ENCODE results near the gene COMMD6. TPM values are rescaled to one million over a fixed set of nuclear protein-coding genes. Genes with fewer than 3 reads are reported as not detected.

The COMMD6 gene
- total RNA-seq, 3 donors from 2014 or later (not counting 1 experiment from before 2014, with no cell fraction given): 111 to 149 (median 118) TPM

GRCh38 chr13:75558145-75558840, 20.7 kb upstream of the COMMD6 start:
- Mint-ChIP-seq H3K27me3 (ENCODE audit: low read depth in 2 of 2) (no peaks in the 10 kb centered on the region), H3K27ac (peak overlapping the region; percentile 14 to 44), H3K9me3 (no peaks in the 10 kb centered on the region), H3K4me3 (no peak overlapping the region), H3K4me1 (peaks cover 25 to 31% of the 10 kb centered on the region in 2 donors), H3K36me3 (no peaks in the 10 kb centered on the region)
- WGBS (ENCODE audit: insufficient coverage): no CpG with 5 or more reads among the region's 2 CpGs
- Histone ChIP-seq H3K4me1 (ENCODE audit: control insufficient read depth, insufficient read depth, low read length) (no peaks in the 10 kb centered on the region), H3K9me3 (ENCODE audit: control insufficient read depth, insufficient read depth, low read length) (no peaks in the 10 kb centered on the region), H3K36me3 (ENCODE audit: control insufficient read depth, insufficient read depth, low read length) (peaks cover 29% of the 10 kb centered on the region), H3K4me3 (ENCODE audit: low read length) (no peak overlapping the region), H3K27ac (ENCODE audit: low read length) (no peak overlapping the region), H3K27me3 (ENCODE audit: control insufficient read depth, insufficient read depth, low read length) (no peaks in the 10 kb centered on the region)
- DNase-seq: no peak
- no peak for TF ChIP-seq CTCF (IDR thresholded peaks at IDR 0.05)
- ATAC-seq: no peak
- intact Hi-C loops (cut with micrococcal nuclease): no loop called here

GRCh38 chr13:75556961-75557360, 19.3 kb upstream of the COMMD6 start:
- Histone ChIP-seq H3K9me3 (ENCODE audit: control insufficient read depth, insufficient read depth, low read length) (no peaks in the 10 kb centered on the region), H3K27me3 (ENCODE audit: control insufficient read depth, insufficient read depth, low read length) (no peaks in the 10 kb centered on the region), H3K4me1 (ENCODE audit: control insufficient read depth, insufficient read depth, low read length) (no peaks in the 10 kb centered on the region), H3K4me3 (ENCODE audit: low read length) (no peak overlapping the region), H3K36me3 (ENCODE audit: control insufficient read depth, insufficient read depth, low read length) (peaks cover 21% of the 10 kb centered on the region), H3K27ac (ENCODE audit: low read length) (no peak overlapping the region)
- ATAC-seq: no peak
- no peaks in the 10 kb centered on the region for H3K36me3 Mint-ChIP-seq
- no peak overlapping the region for H3K4me3 Mint-ChIP-seq
- H3K4me1 Mint-ChIP-seq: peaks cover 32 to 39% of the 10 kb centered on the region in 2 donors
- WGBS (ENCODE audit: insufficient coverage): 100% methylated on average over 2 of the region's 2 CpGs
- H3K27ac Mint-ChIP-seq: no peak overlapping the region
- H3K27me3 Mint-ChIP-seq (ENCODE audit: low read depth in 2 of 2): no peaks in the 10 kb centered on the region
- no peak for TF ChIP-seq CTCF (IDR thresholded peaks at IDR 0.05)
- DNase-seq: no peak
- intact Hi-C loops (cut with micrococcal nuclease): no loop called here
- no peaks in the 10 kb centered on the region for H3K9me3 Mint-ChIP-seq

- TF ChIP-seq CTCF (IDR thresholded peaks at IDR 0.05): no peak
- no CpG with 5 or more reads among the region's 1 CpG for WGBS (ENCODE audit: insufficient coverage)
- ATAC-seq (no peak), DNase-seq (no peak)
- Mint-ChIP-seq H3K36me3 (no peaks in the 10 kb centered on the region), H3K4me3 (no peak overlapping the region), H3K27ac (no peak overlapping the region), H3K27me3 (ENCODE audit: low read depth in 2 of 2) (no peaks in the 10 kb centered on the region), H3K4me1 (peaks cover 40 to 44% of the 10 kb centered on the region in 2 donors), H3K9me3 (no peaks in the 10 kb centered on the region)
- H3K36me3 ChIP-seq (ENCODE audit: control insufficient read depth, insufficient read depth, low read length): peaks cover 12% of the 10 kb centered on the region
- H3K4me1 ChIP-seq (ENCODE audit: control insufficient read depth, insufficient read depth, low read length): no peaks in the 10 kb centered on the region
- no peak overlapping the region for H3K4me3 ChIP-seq (ENCODE audit: low read length)
- H3K9me3 ChIP-seq (ENCODE audit: control insufficient read depth, insufficient read depth, low read length): no peaks in the 10 kb centered on the region
- H3K27ac ChIP-seq (ENCODE audit: low read length): no peak overlapping the region
- intact Hi-C loops (cut with micrococcal nuclease): no loop called here
- no peaks in the 10 kb centered on the region for H3K27me3 ChIP-seq (ENCODE audit: control insufficient read depth, insufficient read depth, low read length)
Measured at GRCh38 chr13:75555836-75556235, 18.2 kb upstream of the COMMD6 start.

GRCh38 chr13:75554981-75555380, 17.3 kb upstream of the COMMD6 start:
- DNase-seq (no peak), ATAC-seq (no peak)
- Histone ChIP-seq H3K4me3 (ENCODE audit: low read length) (no peak overlapping the region), H3K27ac (ENCODE audit: low read length) (no peak overlapping the region), H3K4me1 (ENCODE audit: control insufficient read depth, insufficient read depth, low read length) (peaks cover 5% of the 10 kb centered on the region), H3K9me3 (ENCODE audit: control insufficient read depth, insufficient read depth, low read length) (no peaks in the 10 kb centered on the region), H3K36me3 (ENCODE audit: control insufficient read depth, insufficient read depth, low read length) (peaks cover 10% of the 10 kb centered on the region), H3K27me3 (ENCODE audit: control insufficient read depth, insufficient read depth, low read length) (no peaks in the 10 kb centered on the region)
- peaks cover 48 to 49% of the 10 kb centered on the region in 2 donors for H3K4me1 Mint-ChIP-seq
- H3K9me3 Mint-ChIP-seq: no peaks in the 10 kb centered on the region
- no peak for TF ChIP-seq CTCF (IDR thresholded peaks at IDR 0.05)
- WGBS (ENCODE audit: insufficient coverage): 97% methylated on average over 3 of the region's 3 CpGs
- no peak overlapping the region for H3K27ac Mint-ChIP-seq
- no peaks in the 10 kb centered on the region for H3K27me3 Mint-ChIP-seq (ENCODE audit: low read depth in 2 of 2)
- H3K36me3 Mint-ChIP-seq: no peaks in the 10 kb centered on the region
- intact Hi-C loops (cut with micrococcal nuclease): no loop called here
- H3K4me3 Mint-ChIP-seq: no peak overlapping the region
